ENCODE results near the gene ARNT2. TPM values are rescaled to one million over a fixed set of nuclear protein-coding genes. Genes with fewer than 3 reads are reported as not detected.

Gene ARNT2
- total RNA-seq, 1 experiment from 2014 or later, result 3.6 TPM

GRCh38 chr15:80415358-80415670 is 11.1 kb downstream of the ARNT2 start:
- Mint-ChIP-seq H3K27me3 (ENCODE audit: unreplicated experiment) (peaks cover 21% of the 10 kb centered on the region), H3K9me3 (ENCODE audit: low read depth, unreplicated experiment) (no peaks in the 10 kb centered on the region), H3K27ac (ENCODE audit: unreplicated experiment) (no peak overlapping the region), H3K4me3 (ENCODE audit: low read depth, unreplicated experiment) (no peak overlapping the region), H3K36me3 (ENCODE audit: insufficient read depth, unreplicated experiment) (peaks cover 5% of the 10 kb centered on the region), H3K4me1 (ENCODE audit: low read depth, unreplicated experiment) (peaks cover 25% of the 10 kb centered on the region)
- TF ChIP-seq, protein P1, sequence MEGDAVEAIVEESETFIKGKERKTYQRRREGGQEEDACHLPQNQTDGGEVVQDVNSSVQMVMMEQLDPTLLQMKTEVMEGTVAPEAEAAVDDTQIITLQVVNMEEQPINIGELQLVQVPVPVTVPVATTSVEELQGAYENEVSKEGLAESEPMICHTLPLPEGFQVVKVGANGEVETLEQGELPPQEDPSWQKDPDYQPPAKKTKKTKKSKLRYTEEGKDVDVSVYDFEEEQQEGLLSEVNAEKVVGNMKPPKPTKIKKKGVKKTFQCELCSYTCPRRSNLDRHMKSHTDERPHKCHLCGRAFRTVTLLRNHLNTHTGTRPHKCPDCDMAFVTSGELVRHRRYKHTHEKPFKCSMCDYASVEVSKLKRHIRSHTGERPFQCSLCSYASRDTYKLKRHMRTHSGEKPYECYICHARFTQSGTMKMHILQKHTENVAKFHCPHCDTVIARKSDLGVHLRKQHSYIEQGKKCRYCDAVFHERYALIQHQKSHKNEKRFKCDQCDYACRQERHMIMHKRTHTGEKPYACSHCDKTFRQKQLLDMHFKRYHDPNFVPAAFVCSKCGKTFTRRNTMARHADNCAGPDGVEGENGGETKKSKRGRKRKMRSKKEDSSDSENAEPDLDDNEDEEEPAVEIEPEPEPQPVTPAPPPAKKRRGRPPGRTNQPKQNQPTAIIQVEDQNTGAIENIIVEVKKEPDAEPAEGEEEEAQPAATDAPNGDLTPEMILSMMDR (IDR thresholded peaks at IDR 0.05; ENCODE audit: unreplicated experiment), result no peak
- BruUV-seq (replicated peaks), result no TSS peak
- intact Hi-C loops (cut with micrococcal nuclease; ENCODE audit: unreplicated experiment), result no loop called here
- DNase-seq, result no peak
- CTCF ChIA-PET, result no interaction called here

GRCh38 chr15:80416702-80417101 is 12.5 kb downstream of the ARNT2 start:
- H3K36me3 Mint-ChIP-seq (ENCODE audit: insufficient read depth, unreplicated experiment), result peaks cover 5% of the 10 kb centered on the region
- no peak overlapping the region for H3K27ac Mint-ChIP-seq (ENCODE audit: unreplicated experiment)
- H3K9me3 Mint-ChIP-seq (ENCODE audit: low read depth, unreplicated experiment), result no peaks in the 10 kb centered on the region
- H3K27me3 Mint-ChIP-seq (ENCODE audit: unreplicated experiment), result peaks cover 8% of the 10 kb centered on the region
- TF ChIP-seq, protein P1 (IDR thresholded peaks at IDR 0.05; ENCODE audit: unreplicated experiment), result no peak
- H3K4me3 Mint-ChIP-seq (ENCODE audit: low read depth, unreplicated experiment), result no peak overlapping the region
- DNase-seq, result no peak
- intact Hi-C loops (cut with micrococcal nuclease; ENCODE audit: unreplicated experiment), result no loop called here
- no TSS peak for BruUV-seq (replicated peaks)
- CTCF ChIA-PET, result no interaction called here
- H3K4me1 Mint-ChIP-seq (ENCODE audit: low read depth, unreplicated experiment), result peaks cover 27% of the 10 kb centered on the region

- no peak overlapping the region for H3K4me3 Mint-ChIP-seq (ENCODE audit: low read depth, unreplicated experiment)
- peaks cover 5% of the 10 kb centered on the region for H3K36me3 Mint-ChIP-seq (ENCODE audit: insufficient read depth, unreplicated experiment)
- no peaks in the 10 kb centered on the region for H3K9me3 Mint-ChIP-seq (ENCODE audit: low read depth, unreplicated experiment)
- peak overlapping the region; percentile 41 for H3K27ac Mint-ChIP-seq (ENCODE audit: unreplicated experiment)
- BruUV-seq (replicated peaks), result no TSS peak
- H3K4me1 Mint-ChIP-seq (ENCODE audit: low read depth, unreplicated experiment), result peaks cover 41% of the 10 kb centered on the region
- CTCF ChIA-PET, result interaction anchor here (0.7 to 1.0 kb wide), 4 partner anchors 8 to 550 kb away, joined by 3 to 4 read pairs (median 3); no protein-coding TSS in a partner anchor
- peaks cover 8% of the 10 kb centered on the region for H3K27me3 Mint-ChIP-seq (ENCODE audit: unreplicated experiment)
- intact Hi-C loops (cut with micrococcal nuclease; ENCODE audit: unreplicated experiment), result loop anchor here (1.0 to 2.0 kb wide), 2 partner anchors 18 to 93 kb away; no protein-coding TSS in a partner anchor
- DNase-seq, result peak; percentile 45
- TF ChIP-seq, protein P1 (IDR thresholded peaks at IDR 0.05; ENCODE audit: unreplicated experiment), result peak; percentile 52
Observed at GRCh38 chr15:80418892-80419537, 14.8 kb downstream of the ARNT2 start.

- intact Hi-C loops (cut with micrococcal nuclease; ENCODE audit: unreplicated experiment), result loop anchor here (1.0 to 2.0 kb wide), 2 partner anchors 17 to 93 kb away; no protein-coding TSS in a partner anchor
- TF ChIP-seq, protein P1 (IDR thresholded peaks at IDR 0.05; ENCODE audit: unreplicated experiment), result no peak
- BruUV-seq (replicated peaks), result no TSS peak
- Mint-ChIP-seq H3K36me3 (ENCODE audit: insufficient read depth, unreplicated experiment) (peaks cover 5% of the 10 kb centered on the region), H3K9me3 (ENCODE audit: low read depth, unreplicated experiment) (no peaks in the 10 kb centered on the region), H3K27me3 (ENCODE audit: unreplicated experiment) (peaks cover 8% of the 10 kb centered on the region), H3K4me3 (ENCODE audit: low read depth, unreplicated experiment) (no peak overlapping the region), H3K4me1 (ENCODE audit: low read depth, unreplicated experiment) (peaks cover 41% of the 10 kb centered on the region), H3K27ac (ENCODE audit: unreplicated experiment) (peak overlapping the region; percentile 41)
- peak; percentile 29 for DNase-seq
- CTCF ChIA-PET, result interaction anchor here (0.6 kb wide), 1 partner anchor 113 kb away, joined by 3 read pairs; no protein-coding TSS in a partner anchor
Observed at GRCh38 chr15:80419546-80419945, 15.4 kb downstream of the ARNT2 start.

All from Calu3 (cell line).